ENCODE data around the gene MMGT1.

GRCh38 chrX:135951291-135951690, 22.5 kb downstream of the MMGT1 start:
- TF ChIP-seq CTCF (conservative IDR thresholded peaks at IDR 0.05) = no peak
- TF ChIP-seq ZFX (IDR thresholded peaks at IDR 0.05) = no peak

All from C4-2B (cell line).